ENCODE results near the gene LRMDA. TPM values are rescaled to one million over a fixed set of nuclear protein-coding genes. Genes with fewer than 3 reads are reported as not detected.

LRMDA gene
- total and polyA plus RNA-seq, 10 of the 15 experiments (the other 5 are each of a cell fraction or from before 2014, with no cell fraction given), result 0.07 to 0.54 (median 0.29) TPM; not detected in 4

- Histone ChIP-seq H3K27ac (ENCODE audit: control insufficient read depth, insufficient read depth) (no peak overlapping the region), H3K9ac (ENCODE audit: control insufficient read depth, insufficient read depth, low read length) (no peak overlapping the region), H3K36me3 (ENCODE audit: control insufficient read depth in 2 of 2, insufficient read depth in 2 of 2, low read length in 1 of 2) (no peaks in the 10 kb centered on the region), H3K4me2 (ENCODE audit: control insufficient read depth, insufficient read depth) (no peak overlapping the region), H4K20me1 (ENCODE audit: control insufficient read depth, insufficient read depth) (no peaks in the 10 kb centered on the region), H2AFZ (ENCODE audit: control insufficient read depth, low read depth, low read length) (no peak overlapping the region), H3K27me3 (replicated peaks in 1 of 2; ENCODE audit: control insufficient read depth in 2 of 2, insufficient read depth in 2 of 2, low read length in 1 of 2) (no peaks in the 10 kb centered on the region; a peak in 1 of 4 replicates), H3K4me1 (ENCODE audit: control insufficient read depth, insufficient read depth, low read length) (no peaks in the 10 kb centered on the region), H3K9me3 (replicated peaks; ENCODE audit: control insufficient read depth, insufficient read depth, low read length) (no peaks in the 10 kb centered on the region), H3K4me3 (no peak overlapping the region), H3K79me2 (ENCODE audit: control insufficient read depth, insufficient read depth, low read length) (no peaks in the 10 kb centered on the region)
- FAIRE-seq (no peak), ATAC-seq (no peak; the same call in 2 of the 3 replicates), DNase-seq (ENCODE audit: low read depth, low spot score) (no peak)
- intact Hi-C loops (cut with micrococcal nuclease; ENCODE audit: unreplicated experiment) (no loop called here), in situ Hi-C loops (cut with MboI) (no loop called here)
- POLR2A ChIA-PET, result interaction anchor here (0.6 to 1.6 kb wide), 2 partner anchors 172 to 684 kb away, joined by 4 to 5 read pairs; partner anchors contain the start of gene ZNF503
- CTCF ChIA-PET, result interaction anchor here (0.8 to 2.7 kb wide), 6 partner anchors 49 to 685 kb away, joined by 3 to 18 read pairs (median 3); partner anchors contain the start of gene ZNF503
- BruUV-seq (replicated peaks), result no TSS peak
- RAD21 ChIA-PET (ENCODE audit: unreplicated experiment), result interaction anchor here (0.7 to 2.8 kb wide), 5 partner anchors 49 to 684 kb away, joined by 3 to 15 read pairs (median 4); no protein-coding TSS in a partner anchor
- SMC1A ChIA-PET (ENCODE audit: uncharacterized antibody, unreplicated experiment), result interaction anchor here (0.7 to 4.2 kb wide), 8 partner anchors 9 to 789 kb away, joined by 3 to 20 read pairs (median 3); no protein-coding TSS in a partner anchor
- 0% methylated on average over 6 of the region's 6 CpGs for WGBS (ENCODE audit: insufficient coverage, insufficient replicate concordance, low lambda C conversion rate, missing lambda C conversion rate)
- TF ChIP-seq ZNF207 (IDR thresholded peaks at IDR 0.05; ENCODE audit: borderline replicate concordance) (no peak), HDAC6 (IDR thresholded peaks at IDR 0.05; ENCODE audit: unreplicated experiment) (no peak), TARDBP (IDR thresholded peaks at IDR 0.05; ENCODE audit: borderline replicate concordance) (no peak), SUPT20H (IDR thresholded peaks at IDR 0.05; ENCODE audit: borderline replicate concordance, control insufficient read depth, low read depth, low read length) (no peak), HCFC1 (IDR thresholded peaks at IDR 0.05; ENCODE audit: low read length) (no peak), MLLT1 (IDR thresholded peaks at IDR 0.05) (no peak)
These were observed 654.8 kb downstream of the LRMDA start for GRCh38 chr10:76086170-76086760.

Data from GM12878 (cell line).